ENCODE results near the gene CLIP1.
A peak's percentile ranks its signal among the peaks of the same experiment; 100 is the strongest.
"Not testable (repeated sequence)": the region's sequence is repeated elsewhere in the genome, so short reads cannot be mapped to it uniquely, and the experiment has no call there.

Gene CLIP1

DNA sequence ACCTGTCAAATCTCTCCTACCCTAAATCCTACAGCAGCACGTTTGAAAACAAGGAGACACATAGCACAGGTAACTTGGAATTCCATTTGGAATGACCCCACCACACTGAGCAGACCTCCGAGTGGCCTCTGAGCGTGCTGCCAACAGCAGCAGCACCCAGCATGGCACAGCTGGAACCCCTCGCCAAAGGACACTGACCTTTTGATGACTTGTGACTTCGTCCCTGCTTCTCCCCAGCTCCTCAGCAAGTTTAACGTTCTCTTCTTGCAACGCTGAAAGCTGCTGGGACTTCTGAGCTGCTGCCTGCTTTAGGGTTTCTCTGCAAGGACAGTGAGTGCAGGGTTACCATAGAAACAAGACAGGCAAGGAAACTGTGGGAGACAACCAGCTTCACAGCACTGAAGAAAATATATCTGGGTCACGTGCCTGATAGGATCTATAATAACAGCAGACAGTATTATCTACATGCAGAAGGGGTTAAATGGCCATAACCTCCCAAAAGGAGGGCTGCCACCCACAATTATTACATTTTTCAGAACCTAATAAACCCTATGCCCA is 112.8 kb downstream of the CLIP1 start:
- DNase-seq, result no peak

GRCh38 chr12:122308811-122309210 is 113.7 kb downstream of the CLIP1 start:
- peak; percentile 32 for DNase-seq

- DNase-seq, result no peak
These were observed 116.1 kb downstream of the CLIP1 start for GRCh38 chr12:122306407-122306806.

- DNase-seq, result no peak
These were observed 117.5 kb downstream of the CLIP1 start for GRCh38 chr12:122304924-122305323.

DNA sequence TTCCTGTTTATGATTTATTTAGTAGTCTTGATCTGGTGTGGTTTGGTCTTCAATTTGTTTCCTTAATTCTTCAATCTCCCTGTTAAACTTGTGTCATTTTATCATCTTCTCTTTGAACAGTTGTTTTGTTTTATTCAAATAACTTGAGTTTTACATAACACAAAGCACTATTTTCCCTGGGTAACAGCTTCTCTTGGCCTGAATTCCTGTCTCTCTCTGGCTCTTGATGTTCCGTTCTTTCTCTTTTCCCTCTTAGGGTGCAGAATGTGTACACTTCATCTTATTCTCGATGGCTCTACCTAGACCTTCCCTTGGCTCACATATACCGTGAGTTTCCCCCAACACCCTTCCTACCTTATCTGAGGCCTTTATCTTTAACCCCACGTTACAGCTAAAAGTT is 119.4 kb downstream of the CLIP1 start:
- DNase-seq, result no peak

DNA sequence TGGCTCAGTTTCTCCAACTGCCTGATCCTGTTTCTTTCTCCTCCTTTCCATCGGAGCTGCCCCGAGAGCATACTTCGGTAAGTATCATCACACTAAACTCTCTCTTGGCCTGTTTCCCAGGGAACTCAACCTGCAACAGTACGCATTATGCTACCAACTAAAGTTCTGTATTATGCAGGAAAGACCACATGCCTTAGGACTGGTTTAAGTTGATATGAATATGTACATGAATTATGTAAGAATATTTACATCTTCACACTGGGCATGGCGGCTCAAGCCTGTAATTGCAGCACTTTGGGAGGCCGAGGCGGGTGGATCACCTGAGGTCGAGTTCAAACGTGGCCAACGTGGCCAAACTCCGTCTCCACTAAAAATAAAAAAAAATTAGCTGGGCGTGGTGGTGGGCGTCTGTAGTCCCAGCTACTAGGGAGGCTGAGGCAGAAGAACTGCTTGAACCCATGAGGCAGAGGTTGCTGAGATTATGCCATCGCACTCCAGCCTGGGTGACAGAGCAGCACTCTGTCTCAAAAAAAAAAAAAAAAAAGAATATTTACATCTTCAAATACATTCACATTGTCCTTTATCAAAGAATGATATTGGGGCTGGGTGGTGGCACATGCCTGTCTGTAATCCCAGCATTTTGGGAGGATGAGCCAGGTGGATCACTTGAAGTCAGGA is 124.3 kb downstream of the CLIP1 start:
- no peak for DNase-seq

- DNase-seq, result no peak
These were observed 125.0 kb downstream of the CLIP1 start for GRCh38 chr12:122297494-122297893.

DNA sequence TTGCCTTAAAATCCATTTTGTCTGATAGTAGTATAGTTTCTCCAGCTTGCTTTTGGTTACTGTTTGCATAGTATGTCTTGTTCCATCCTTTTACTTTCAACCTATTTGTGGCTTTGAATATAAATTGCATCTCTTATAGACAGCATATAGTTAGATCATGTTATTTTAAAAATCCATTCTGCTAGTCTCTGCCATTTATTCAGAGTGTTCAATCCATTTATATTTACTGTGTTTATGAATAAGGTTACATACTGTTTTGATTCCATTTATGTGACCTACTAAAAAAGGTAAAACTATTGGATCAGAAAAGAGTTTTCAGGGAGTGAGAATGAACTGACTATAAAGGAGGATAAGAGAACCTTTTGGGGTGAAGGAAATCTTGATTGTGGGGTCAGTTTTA is 126.6 kb downstream of the CLIP1 start:
- DNase-seq, result no peak

DNA sequence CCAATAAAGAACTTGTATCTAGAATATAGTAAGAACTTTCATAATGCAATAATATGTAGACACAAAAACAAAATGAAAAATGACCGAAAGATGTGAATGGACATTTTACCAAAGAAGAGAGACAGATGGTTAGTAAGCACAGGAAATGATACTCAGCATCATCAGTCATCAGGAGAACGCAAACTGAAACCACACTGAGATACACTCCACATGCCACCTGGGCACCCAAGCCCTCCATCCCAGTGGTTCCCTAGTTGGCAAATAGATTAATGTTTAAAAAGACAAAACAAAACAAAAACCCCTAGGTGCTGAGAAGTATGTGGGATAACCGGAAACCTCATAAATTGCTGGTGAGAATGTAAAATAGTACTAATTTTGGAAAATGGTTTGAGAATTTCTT is 129.4 kb downstream of the CLIP1 start:
- no peak for DNase-seq

GRCh38 chr12:122291431-122291830 is 131.0 kb downstream of the CLIP1 start:
- no peak for DNase-seq

DNA sequence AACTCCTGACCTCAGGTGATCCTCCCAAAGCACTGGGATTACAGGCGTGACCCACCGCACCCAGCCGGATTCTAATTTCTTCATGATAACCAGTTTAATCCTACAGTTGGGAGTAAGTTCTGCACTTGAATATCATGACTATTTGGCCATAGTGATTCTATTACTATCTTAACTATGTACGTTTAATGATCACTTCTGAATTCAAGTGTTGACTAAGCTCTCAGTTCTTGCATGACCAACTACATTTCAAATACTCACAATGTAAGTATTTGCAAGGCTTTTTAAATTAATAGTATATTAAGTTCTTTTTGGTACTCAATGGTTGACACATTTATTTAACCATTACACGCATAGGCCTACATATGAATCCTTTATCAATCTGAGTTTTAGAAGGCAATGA is 138.8 kb downstream of the CLIP1 start:
- no peak for DNase-seq

DNA sequence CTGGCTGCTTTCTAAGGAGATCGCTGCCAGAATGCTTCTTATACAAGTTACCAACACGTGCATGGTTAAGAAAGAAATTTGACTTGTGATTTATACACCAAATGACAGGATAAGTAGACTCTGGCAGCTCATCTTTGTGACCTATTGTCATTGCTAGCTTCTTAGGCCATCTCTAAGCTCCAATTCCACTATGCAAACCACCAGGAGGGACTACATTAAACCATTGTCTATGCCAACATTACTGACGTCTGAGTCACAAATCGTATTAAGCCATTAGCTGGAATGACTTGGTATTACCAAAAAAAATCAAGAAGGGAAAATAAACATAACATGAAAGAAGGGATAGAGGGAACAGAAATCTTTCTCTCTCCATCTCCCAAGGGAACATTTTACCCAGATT is 140.4 kb downstream of the CLIP1 start:
- peak; percentile 83 for DNase-seq

DNA sequence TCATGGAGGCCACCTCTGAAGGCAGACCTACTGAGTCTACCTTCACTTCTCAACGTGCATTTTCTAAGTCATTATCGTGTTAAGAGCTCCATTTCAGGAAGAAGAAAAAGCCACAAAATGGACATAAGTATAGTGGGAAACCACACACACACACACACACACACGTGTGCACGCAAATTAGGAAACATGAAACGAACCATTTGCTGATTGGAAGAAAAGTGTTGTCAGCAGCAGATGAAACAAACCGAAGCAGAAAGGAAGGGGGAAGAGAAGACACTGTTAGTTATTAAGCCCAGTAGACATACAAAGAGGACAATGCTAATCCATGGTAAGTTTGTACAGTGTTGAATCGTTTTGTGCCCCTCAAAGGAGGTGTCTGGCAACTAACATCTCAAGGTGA is 146.2 kb downstream of the CLIP1 start:
- no peak for DNase-seq

GRCh38 chr12:122275459-122275858 is 147.0 kb downstream of the CLIP1 start:
- no peak for DNase-seq

DNA sequence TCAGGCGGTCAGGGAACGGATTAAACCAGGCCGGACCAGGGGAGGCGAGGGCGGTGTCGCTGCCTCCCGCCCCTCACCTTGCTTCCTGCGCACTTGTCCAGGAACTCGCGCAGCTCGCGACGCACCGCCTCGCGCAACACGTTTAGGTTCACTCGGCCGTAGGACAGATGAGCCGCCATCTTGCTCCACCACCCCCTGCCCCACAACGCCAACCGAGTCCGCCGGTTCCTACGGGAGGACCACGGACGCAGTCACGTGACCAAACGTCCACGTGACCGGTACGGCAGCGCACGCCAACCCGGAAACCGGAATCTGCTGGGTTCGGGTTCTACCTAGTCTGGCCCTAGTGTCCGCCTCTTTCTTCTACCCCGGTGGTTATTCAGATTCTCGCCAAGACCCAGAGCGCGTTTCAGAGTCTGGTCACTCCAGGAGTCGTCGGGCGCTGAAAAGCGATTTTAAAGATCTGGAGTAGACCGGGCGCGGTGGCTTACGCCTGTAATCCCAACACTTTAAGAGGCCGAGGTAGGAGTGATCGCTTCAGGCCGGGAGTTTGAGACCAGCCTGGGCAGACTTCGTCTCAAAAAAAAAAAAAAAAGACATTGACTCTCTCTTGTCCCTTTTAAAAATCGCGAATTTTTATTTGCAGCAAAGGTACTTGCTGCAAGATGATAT is 156.1 kb downstream of the CLIP1 start, which contains the start of gene VPS33A:
Gene VPS33A (minus strand): TSS at position 265 of the 672 bp plus-strand sequence. CDS start 86 bp downstream, at position 179.
- DNase-seq, result peak; percentile 98

DNA sequence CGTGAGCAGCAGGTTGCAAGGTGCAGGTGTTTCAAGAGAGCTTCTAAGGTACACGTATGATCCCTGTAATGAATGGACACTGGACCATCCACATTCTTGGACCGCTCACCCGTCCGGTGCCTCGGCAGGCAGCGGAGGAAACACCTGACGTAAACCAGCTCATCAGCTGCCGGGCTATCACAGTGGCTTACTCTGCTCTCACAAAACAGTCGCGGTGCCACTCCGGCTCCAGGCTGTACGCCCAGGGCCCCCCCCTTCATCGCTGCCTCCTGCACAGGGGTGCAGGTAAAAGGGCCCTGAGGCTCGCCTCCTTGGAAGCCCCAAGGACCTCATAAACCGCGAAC is 156.6 kb downstream of the CLIP1 start:
- no peak for DNase-seq

DNA sequence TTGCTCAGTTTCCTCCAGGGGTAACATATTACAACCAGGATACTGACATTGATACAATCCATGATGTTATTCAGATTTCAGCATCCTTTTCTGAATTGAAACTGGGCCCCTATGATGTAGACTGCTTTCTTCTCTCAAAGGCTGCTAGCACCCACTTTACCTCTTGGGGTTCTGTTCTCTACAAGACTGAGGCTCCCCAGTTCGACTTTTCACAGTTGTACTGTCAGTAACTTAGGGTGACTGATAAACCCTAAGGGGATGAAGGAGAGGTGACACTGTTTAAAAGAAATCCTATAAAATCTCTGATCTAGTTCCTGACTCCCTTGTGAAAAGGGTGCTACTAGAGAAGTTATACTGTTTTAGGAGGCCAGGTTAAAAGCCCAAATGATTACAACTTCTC is 157.0 kb downstream of the CLIP1 start:
- DNase-seq, result no peak

GRCh38 chr12:122260735-122261134 is 161.7 kb downstream of the CLIP1 start:
- DNase-seq, result not testable (repeated sequence)

DNA sequence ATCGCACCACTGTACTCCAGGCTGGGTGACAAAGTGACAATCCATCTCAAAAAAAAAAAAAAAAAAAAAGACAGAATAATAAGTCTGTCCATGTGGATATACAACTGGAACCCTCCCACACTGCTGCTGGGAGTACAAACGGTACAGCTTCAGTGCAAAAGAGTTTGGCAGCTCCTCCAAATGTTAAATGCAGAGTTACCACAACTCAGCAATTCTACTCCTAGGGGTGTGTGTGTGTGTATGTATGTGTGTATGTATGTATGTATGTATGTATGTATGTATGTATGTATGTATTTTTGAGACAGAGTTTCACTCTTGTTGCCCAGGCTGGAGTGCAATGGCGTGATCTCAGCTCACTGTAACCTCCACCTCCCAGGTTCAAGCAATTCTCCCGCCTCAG is 163.5 kb downstream of the CLIP1 start:
- not testable (repeated sequence) for DNase-seq

DNA sequence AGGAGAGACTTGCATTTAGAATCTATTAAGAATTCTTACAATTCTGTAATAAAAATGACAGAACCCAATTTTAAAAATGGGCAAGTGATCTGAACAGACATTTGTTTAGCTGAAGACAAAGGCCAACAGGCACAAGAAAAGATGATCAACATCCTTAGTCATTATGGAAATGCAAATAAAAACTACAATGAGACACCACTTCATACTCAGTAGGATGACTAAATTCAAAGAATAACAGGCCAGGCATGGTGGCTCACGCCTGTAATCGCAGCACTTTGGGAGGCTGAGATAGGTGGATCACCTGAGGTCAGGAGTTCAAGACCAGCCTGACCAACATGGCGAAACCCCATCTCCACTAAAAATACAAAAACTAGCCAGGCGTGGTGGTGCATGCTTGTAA is 164.0 kb downstream of the CLIP1 start:
- not testable (repeated sequence) for DNase-seq

- DNase-seq, result no peak
These were observed 171.9 kb downstream of the CLIP1 start for GRCh38 chr12:122250536-122250935.

- no peak for DNase-seq
These were observed 172.4 kb downstream of the CLIP1 start for GRCh38 chr12:122250047-122250446.

DNA sequence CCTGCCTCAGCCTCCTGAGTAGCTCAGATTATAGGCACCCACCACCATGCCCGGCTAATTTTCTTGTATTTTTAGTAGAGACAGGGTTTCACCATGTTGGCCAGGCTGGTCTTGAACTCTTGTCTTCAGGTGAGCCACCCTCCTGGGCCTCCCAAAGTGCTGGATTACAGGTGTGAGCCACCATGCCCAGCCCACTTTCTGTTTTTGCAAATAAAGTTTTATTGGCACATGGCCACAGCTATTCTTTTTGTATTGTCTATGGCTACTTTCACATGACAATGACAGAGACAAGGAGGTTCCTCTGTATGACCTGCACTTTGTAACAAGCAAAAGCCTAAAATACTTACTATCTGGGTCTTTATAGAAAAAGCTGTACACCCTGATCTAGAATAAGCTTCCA is 176.9 kb downstream of the CLIP1 start:
- no peak for DNase-seq

DNA sequence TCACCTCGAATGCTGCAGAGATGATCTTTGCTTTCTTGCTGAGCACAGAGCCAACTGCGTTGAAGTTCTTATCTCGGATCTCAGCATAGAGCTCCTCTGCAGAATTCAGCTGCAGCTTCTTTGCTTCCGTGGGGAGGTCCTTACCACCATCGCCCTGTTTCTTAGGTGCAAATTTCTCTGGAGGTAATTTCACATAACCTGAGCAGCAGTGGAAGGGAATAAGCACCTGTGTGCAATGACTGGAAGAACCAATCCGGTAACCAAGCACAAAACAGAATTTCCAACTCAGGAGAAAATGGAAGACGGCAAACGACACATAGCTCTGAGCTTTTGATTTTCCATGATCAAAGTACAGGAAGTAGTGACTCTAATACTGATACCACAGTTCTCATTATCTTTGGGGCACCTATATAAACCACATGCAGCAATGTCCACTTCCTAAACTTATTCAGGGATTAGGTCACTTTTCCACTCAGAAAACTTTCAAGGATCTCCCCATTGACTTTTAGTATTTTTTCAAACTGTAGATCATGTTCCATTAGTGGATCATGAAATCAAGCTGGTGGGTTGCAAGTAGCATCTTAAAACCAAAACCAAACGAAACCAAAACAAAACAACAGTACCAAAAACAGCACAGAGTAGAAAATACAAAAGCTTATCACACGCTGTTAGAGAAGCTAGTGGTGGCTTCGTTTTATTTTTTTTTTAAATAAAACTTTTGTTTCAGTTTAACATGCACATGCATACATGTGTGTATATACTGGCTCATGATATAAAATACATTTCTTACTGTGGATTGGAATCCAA is 177.7 kb downstream of the CLIP1 start:
- no peak for DNase-seq
